NCI-H2081 treated with DMSO at 0.1 percent for 48 hours (cell line): Measurements from ENCODE around the gene TDRD10.

Experiments used
- DNase-seq: peaks from one replicate; lab custom pipeline; 2025; lab: John Stamatoyannopoulos, UW

Gene TDRD10

DNA sequence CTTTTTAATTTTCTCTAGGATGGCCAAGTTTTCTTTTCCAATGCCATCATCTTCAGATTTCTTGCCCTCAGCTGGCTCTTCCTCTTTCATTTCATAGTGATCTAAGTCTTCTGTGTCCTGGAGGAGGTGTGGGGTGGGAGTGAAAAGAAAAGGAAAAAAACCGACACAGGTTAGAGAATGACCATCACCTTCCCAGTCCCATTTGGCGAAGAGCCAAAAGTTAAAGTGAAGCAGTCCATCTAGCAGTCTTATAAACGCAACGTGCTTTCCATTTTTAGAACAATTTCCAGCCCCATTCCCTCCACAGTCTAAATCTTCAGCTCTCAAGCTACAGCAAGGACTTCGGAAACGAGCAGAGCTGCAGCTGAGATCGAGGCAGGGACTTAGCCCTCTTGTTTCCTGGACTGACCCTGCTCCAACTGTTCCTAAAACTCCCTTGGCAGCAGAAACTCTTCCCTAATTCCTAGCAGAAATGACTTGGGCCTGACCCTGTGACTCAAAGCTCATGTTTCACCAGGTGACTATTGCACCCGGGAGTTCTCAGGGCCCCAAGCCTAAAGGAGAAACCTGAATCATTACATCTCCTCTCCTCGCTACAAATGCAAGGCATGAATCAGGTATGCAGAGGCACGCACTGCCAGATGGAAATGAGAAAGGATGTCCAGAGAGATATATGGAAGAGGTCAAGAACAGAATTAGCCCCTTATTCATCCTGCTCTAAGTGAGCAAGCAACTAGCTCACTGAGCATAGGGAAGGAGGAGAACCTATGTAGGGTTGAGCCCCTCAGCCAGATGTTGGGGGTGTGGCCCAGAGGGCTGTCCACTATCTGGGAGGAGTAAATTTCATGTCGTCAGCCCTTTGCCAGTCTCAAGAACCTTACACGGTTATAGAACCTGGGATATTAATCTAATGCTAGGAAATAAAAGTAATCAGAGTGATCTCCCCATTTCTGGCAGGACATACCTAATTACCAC, 51.3 kb downstream of the TDRD10 start:
- DNase-seq, result no peak

GRCh38 chr1:154556422-154556821, 54.4 kb downstream of the TDRD10 start:
- no peak for DNase-seq

- no peak for DNase-seq
These were observed 55.4 kb downstream of the TDRD10 start for GRCh38 chr1:154557248-154557938.

DNA sequence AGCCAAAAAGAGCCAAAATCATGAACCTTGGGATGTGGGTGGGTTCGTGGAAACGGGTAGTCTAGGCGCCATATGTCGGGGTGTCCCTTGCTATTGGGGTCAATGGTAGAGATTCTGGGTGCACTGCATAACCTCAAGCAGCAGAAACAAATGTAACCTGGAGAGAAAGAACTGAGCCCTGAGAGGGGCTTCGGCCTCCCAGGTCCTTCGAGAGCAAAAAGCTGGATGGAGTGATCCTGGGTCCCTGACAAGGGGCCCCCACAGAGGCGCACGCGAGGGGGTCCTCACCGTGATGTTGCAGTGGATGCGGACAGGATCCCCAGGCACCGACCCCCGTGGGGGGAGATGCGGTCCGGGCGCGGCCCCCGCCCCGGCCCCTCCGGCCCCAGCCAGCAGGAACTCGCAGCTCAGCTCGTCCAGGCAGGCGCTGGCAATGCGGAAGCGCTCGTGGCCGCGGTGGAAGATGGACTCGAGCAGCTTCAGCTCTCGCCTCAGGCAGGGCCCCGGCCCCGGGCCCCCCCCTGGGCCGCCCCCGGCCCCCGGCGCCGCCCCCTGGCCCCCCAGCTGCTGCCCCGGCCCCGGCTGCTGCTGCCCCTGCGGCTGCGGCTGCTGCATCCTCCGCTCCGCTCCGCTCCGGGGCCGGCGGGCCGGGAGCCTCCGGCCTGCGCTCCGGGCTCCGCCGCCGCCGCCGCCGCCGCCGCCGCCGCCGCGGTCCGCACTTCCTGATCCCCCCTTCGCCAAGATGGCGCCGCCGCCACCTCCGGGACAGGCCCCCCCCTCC, 56.1 kb downstream of the TDRD10 start, which contains the start of gene UBE2Q1:
TSS of gene UBE2Q1 (minus strand) at position 724 of the 781 bp plus-strand sequence. CDS start at position 615, 109 bp downstream.
- no peak for DNase-seq

DNA sequence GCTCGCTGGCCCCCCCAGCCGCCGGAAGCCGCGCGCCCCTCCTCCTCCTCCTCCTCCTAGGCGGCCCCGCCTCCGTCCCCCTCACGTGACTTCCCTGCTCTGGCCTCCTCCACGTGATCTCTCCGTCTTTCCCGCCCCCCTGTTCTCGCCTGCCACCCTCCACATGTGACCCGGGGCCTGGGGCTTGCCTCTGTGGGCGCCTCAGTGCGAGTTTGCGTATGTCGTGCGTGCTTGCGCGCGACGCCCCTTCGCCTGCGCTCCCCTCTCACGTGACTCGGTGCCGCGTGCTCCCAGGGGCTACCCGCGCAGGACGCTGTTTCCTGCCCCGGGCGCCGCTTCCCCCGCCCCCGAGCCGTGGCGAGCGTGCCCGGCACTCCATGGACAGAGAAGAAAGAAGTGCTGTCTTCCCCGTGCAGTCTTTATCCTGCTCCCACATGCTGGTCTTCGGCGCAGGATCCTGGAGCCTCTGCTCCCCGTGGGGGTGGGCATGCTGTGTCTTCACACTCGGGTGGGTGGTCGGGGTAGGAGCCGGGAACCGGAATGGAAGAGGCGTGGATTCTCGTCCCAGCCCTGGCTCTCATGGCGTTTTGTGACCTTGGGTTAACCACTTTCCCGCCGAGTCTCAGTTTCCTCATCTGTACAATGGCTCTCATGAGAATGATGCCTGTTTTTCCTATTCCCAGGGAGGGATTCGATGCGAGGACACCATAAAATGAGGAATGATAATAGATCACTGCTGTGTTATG, 56.9 kb downstream of the TDRD10 start:
- DNase-seq, result peak; percentile 97

- peak; percentile 96 for DNase-seq
These were observed 57.5 kb downstream of the TDRD10 start for GRCh38 chr1:154559466-154560044.

- DNase-seq, result no peak
These were observed 63.9 kb downstream of the TDRD10 start for GRCh38 chr1:154565876-154566275.

DNA sequence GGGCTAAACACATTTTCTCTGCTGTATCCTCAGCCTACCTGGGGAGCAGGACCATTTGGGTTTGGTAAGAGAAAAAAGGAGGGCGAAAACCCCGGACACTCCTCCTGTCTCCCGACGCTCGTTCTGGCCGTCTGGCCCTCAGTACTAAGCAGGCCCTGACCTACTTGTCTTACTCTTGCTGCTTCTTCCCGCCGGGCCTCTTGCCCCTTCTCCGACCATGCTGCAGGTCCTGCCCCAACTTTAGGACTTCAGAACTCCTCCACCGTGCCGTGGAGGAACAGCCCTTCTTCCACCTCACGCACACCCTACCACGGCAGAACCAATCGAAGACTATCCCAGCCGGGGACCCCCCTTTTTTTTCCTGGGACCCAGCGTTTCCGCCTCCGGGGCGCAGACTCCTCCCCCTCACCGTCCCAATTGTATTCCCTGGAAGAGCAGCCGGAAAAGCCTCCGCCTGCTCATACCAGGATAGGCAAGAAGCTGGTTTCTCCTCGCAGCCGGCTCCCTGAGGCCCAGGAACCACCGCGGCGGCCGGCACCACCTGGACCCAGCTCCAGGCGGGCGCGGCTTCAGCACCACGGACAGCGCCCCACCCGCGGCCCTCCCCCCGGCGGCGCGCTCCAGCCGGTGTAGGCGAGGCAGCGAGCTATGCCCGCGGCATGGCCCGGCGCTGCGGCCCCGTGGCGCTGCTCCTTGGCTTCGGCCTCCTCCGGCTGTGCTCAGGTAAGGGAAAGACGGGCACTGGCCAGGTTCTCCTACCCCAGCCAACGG, 65.6 kb downstream of the TDRD10 start, which contains the start of gene CHRNB2:
TSS of gene CHRNB2 (plus strand) at position 393 of the 771 bp plus-strand sequence. CDS start at position 660, 267 bp downstream.
- DNase-seq, result peak; percentile 66

DNA sequence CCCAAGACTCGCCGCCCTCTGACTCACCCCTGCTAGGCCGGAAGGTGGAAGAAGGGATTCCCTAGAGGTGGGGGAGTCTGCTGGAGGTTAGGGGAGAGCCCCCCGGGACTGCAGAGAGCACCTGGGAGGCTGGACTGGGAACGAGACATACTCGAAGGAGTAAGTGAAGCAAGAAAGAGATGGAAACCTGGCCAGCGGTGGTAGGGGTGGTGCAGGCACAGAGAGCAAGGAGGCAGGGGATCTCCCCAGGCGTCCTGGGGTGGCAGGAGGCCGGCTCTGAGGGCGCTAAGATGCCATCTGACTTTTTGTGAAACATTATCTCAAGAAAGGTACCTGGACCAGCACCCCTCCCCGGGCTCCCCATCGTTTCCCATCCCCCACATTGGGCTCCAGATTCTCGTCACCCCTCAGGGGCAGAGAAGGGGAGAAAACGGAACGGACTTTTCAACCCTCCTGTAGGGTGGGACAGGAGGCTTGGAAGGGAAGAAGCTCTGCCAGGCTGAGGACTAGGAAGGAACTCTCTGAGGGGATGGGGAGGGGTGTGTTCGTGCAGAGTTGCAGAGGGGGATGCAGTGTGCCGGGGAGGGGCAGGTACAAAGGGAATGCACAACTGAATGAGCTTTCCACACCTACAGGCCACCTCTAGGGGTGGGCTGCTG, 66.3 kb downstream of the TDRD10 start:
- DNase-seq, result no peak

DNA sequence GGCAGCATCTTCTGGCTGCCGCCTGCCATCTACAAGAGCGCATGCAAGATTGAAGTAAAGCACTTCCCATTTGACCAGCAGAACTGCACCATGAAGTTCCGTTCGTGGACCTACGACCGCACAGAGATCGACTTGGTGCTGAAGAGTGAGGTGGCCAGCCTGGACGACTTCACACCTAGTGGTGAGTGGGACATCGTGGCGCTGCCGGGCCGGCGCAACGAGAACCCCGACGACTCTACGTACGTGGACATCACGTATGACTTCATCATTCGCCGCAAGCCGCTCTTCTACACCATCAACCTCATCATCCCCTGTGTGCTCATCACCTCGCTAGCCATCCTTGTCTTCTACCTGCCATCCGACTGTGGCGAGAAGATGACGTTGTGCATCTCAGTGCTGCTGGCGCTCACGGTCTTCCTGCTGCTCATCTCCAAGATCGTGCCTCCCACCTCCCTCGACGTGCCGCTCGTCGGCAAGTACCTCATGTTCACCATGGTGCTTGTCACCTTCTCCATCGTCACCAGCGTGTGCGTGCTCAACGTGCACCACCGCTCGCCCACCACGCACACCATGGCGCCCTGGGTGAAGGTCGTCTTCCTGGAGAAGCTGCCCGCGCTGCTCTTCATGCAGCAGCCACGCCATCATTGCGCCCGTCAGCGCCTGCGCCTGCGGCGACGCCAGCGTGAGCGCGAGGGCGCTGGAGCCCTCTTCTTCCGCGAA, 69.4 kb downstream of the TDRD10 start:
- no peak for DNase-seq

DNA sequence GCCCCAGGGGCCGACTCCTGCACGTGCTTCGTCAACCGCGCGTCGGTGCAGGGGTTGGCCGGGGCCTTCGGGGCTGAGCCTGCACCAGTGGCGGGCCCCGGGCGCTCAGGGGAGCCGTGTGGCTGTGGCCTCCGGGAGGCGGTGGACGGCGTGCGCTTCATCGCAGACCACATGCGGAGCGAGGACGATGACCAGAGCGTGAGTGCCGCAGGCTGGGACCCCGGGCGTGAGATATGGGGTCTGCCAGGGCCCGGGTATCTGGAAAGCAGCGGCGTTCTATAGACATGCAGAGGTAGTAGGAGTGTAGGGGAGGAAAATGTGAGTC, 69.9 kb downstream of the TDRD10 start:
- no peak for DNase-seq

- no peak for DNase-seq
These were observed 70.6 kb downstream of the TDRD10 start for GRCh38 chr1:154572468-154573167.

GRCh38 chr1:154573168-154573510, 71.1 kb downstream of the TDRD10 start:
- no peak for DNase-seq

- peak; percentile 32 for DNase-seq
These were observed 72.7 kb downstream of the TDRD10 start for GRCh38 chr1:154574716-154575115.

GRCh38 chr1:154575147-154575927, 73.3 kb downstream of the TDRD10 start:
- DNase-seq, result no peak

- DNase-seq, result no peak
These were observed 74.0 kb downstream of the TDRD10 start for GRCh38 chr1:154575951-154576566.

DNA sequence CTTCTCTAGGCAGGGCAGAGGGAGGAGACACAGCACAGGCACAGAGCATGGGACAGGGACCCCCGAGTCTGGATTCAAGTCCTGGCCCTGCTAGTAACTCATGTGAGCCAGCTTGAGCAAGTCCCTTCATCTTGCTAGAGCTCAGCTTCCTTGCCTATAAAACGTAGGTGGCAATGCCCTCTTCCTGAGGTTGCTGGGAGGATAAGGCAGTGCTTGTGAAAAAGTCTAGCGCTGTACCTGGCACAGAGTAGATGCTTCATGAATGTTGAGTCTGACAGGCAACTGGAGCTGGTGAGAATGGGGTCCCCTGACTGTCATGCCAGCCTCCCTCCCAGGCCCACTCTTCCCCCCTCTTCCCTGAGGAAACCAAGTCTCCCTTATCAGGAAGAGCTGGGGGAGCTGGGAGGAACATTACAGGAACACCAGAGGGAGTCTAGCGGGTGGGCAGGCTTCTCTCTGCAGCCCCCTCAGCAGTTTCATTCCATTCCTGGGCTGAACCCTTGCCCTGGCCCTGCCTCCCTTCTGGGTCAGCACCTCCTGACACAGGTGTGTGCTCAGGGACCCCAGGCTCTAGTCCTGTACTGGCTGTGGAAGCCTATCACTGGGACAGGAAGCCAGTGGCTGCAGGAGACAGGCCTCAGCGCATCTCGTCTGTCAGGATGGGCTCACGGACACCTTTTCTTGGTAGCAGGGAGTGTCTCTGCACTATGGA, 75.5 kb downstream of the TDRD10 start:
- no peak for DNase-seq
